Left ventricle myocardium superior (tissue), 1 donor: ENCODE measurements around the gene ZNF709. TPM values are rescaled to one million over a fixed set of nuclear protein-coding genes. Genes with fewer than 3 reads are reported as not detected.
"Not testable (repeated sequence)": the region's sequence is repeated elsewhere in the genome, so short reads cannot be mapped to it uniquely, and the experiment has no call there.

Source experiments
- ATAC-seq: fragments of 200-7000 bp; cut with Tn5 transposase; one replicate; pipeline ENCODE4 v1.9.1; 2020; ENCODE audit warnings: mild to moderate bottlenecking, moderate library complexity
- DNase-seq: peaks from one replicate; pipeline ENCODE4 v3.0.0-alpha.2; 2020
- intact Hi-C: fragments of 100-400 bp; cut with micrococcal nuclease; formaldehyde crosslinking; loops from one replicate; pipeline ENCODE4 v1.11.0; 2022
- long read RNA-seq: library from polyadenylated mRNA; unstranded; transcript quantifications from one replicate; pipeline ENCODE4 v2.0.0, GENCODE V29; 2021
- total RNA-seq: library from RNA; stranded (reverse); fragmentation: NEBNext Ultra II Directional; extraction: Animal tissue kit (Norgen Biotek cat#: 25700); gene quantifications from one replicate; pipeline ENCODE4 v1.2.1, GENCODE V29; 2021
- donor health status: DM: no; HTN: yes; CAD: no; lungs with severe emphysema.

Gene ZNF709
- total RNA-seq, result 1.6 TPM
- long read RNA-seq, full-length matches to known transcripts, result 1 of 1 reads
- long read RNA-seq, partial matches to known transcripts, result 0 of 1 reads
- long read RNA-seq, other reads (novel, unspliced or antisense), result 0 of 1 reads

GRCh38 chr19:12484371-12485051 lies at the start of gene ZNF709:
TSS of gene ZNF709 (minus strand) at chr19:12484816. CDS start at chr19:12484657, 159 bp downstream.
- ATAC-seq (peak; percentile 100), DNase-seq (peak; percentile 94)
- intact Hi-C loops, result no loop called here

GRCh38 chr19:12527034-12527836 lies 42.6 kb upstream of the ZNF709 start:
- intact Hi-C loops, result no loop called here
- DNase-seq (no peak), ATAC-seq (no peak)

- ATAC-seq (no peak), DNase-seq (no peak)
These were observed 41.9 kb upstream of the ZNF709 start for GRCh38 chr19:12526542-12526941.

DNA sequence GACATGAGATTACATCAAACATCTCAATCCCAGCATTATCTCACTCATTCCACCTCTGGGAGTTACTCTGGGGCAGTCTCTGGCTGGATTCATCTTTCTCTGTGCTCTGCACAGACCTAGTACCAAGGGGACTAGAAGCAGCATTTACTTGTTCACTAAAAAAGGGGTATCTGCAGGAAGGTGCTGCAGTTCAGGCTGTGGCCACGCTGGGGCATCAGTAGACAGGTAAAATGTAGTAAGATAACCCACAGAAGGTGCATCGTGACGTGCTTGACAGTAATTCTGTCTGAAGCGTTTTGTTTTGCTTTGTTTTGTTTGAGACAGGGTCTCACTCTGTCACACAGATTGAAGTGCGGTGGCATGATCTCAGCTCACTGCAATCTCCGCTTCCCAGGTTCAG lies 37.4 kb upstream of the ZNF709 start:
- DNase-seq (no peak), ATAC-seq (no peak)
- intact Hi-C loops, result no loop called here

More at GRCh38 chr19:12526542-12526941, 41.9 kb upstream of the ZNF709 start:
- intact Hi-C loops, result no loop called here

DNA sequence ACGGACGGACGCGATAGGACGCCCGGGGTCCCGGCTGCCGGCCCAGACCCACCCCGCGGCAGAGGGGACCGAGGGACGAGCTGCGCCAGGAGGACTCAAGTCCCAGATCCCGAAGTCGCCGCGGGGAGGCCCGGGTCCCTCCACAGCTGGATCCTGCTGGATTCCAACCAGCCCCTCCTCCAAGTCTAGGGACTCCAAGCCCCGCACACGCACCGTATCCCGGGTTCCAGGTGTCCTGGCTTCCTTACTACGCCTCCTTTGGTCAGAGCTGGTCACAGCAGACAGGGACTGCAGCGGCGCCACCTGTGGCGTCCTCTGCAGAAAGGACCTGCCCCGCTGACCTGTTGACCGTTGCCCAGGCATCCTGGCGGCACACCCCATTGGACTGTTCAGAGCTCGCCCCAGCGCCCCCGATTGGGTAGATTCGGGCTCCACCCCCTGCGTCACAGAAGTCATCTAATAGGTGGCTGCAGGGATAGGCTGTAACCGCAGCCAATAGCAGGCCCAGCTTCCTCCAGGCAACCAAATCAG lies 29.0 kb upstream of the ZNF709 start:
- peak; percentile 47 for DNase-seq
- intact Hi-C loops, result no loop called here
- peak; percentile 82 for ATAC-seq

GRCh38 chr19:12497032-12497431 lies 12.4 kb upstream of the ZNF709 start:
- ATAC-seq (no peak), DNase-seq (no peak)
- intact Hi-C loops, result no loop called here

- DNase-seq (no peak), ATAC-seq (no peak)
- intact Hi-C loops, result no loop called here
These were observed 11.9 kb upstream of the ZNF709 start for GRCh38 chr19:12496480-12496879.

DNA sequence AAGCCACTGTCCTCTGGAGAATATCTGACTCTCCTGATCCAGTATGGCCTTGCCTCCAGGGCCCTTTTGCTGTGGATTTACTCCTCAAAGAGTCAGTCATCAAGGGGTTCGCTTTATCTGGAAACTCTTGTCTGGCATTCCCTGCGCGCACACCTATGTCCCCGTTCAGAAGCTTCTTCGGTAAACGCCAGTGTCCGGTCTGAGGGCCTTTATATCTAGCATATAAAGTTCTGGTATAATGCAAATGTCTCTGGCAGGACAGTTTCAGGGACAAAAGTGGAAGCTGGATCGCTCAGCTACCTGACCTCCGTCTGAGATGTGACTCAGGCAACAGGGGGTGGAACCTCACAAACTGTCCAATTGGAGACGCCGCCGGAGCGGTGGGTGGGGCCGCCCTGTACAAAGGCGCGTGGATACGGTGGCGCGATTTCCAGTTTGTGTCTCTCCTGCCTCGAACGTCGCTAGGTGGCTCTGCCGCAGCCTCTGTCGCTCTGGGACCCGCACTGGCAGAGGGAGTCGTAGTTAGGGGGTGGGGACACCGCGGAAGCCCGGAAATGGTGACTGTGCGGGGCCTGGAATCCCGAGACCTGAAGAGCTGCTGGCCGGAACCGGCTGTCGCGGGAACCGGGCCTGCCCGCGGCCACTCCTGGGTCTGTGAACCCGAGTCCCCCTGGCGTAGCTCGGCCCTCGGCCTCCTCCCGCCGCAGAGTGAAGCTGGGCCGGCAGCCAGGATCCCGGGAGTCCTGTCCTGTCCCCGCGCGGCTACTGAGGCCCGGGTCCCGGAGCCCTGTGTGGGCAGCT lies 10.6 kb upstream of the ZNF709 start:
- ATAC-seq (peak; percentile 100), DNase-seq (peak; percentile 96)
- intact Hi-C loops, result no loop called here

GRCh38 chr19:12494260-12494860 lies 9.7 kb upstream of the ZNF709 start:
- intact Hi-C loops, result no loop called here
- no peak for ATAC-seq
- no peak for DNase-seq

DNA sequence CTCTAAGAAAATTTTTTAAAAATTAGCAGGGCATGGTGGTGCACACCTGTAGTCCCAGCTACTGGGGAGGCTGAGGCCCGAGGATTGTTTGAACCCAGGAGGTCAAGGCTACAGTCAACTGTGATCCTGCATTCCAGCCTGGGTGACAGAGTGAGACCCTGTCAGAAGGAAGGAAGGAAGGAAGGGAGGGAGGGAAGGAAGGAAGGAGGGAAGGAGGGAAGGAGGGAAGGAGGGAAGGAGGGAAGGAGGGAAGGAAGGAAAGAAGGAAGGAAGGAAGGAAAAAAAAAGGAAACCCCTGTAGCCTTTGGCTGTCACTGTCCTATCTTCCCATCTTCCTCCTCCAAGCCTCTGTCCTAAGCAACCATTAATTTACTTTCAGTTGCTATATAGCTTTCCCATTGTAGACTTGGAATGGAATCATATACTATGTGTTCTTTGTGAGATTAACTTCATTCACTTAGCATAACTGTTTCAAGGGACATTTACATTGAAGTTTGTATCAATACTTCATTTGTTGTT lies 1.7 kb upstream of the ZNF709 start:
- DNase-seq, ATAC-seq, intact Hi-C loops: not testable (repeated sequence)

DNA sequence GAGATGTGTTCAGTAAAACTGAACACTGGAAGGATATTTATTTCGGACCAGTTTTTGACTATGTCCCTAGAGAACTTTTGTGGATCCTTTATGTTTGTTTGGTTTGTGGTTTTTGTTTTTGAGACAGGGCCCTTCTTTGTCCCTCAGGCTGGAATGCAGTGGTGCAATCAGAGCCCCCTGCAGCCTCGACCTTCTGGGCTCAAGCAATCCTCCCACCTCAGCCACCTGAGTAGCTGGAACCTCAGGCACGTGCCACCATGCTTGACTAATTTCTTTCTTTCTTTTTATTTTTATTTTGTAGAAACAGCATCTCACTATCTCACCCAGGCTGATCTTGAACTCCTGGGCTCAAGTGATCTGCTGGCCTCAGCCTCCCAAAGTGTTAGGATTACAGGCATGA lies 955 bp upstream of the ZNF709 start:
- intact Hi-C loops, result no loop called here
- DNase-seq (no peak), ATAC-seq (no peak)

DNA sequence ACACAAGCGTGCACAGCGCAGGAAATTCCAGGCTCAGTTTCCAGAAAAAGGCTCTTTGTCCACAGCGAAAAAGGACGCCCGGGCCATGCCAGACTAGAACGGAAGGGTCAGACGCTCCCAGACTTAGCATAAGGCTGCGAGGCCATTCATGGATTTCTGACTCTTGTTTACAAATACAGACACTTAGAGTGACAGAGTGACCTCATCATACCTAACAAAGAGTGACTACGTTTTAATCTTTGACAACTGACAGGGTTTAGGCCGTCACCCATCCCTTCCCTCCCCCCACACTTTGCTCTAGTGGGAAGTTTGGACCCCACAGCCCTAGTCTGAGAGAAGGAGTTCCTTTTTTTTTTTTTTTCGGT lies 418 bp upstream of the ZNF709 start:
- DNase-seq, result no peak
- peak; percentile 61 for ATAC-seq
- intact Hi-C loops, result no loop called here

- DNase-seq (no peak), ATAC-seq (no peak)
- intact Hi-C loops, result no loop called here
These were observed 625 bp downstream of the ZNF709 start for GRCh38 chr19:12484011-12484370.

GRCh38 chr19:12482509-12482886 lies 2.1 kb downstream of the ZNF709 start:
- ATAC-seq, result no peak
- no peak for DNase-seq
- intact Hi-C loops, result no loop called here

- ATAC-seq (no peak), DNase-seq (no peak)
- intact Hi-C loops, result no loop called here
These were observed 2.7 kb downstream of the ZNF709 start for GRCh38 chr19:12481781-12482508.

- DNase-seq (no peak), ATAC-seq (peak; percentile 63)
- intact Hi-C loops, result no loop called here
These were observed 6.2 kb downstream of the ZNF709 start for GRCh38 chr19:12478234-12478941.

- intact Hi-C loops, DNase-seq, ATAC-seq: not testable (repeated sequence)
These were observed 17.0 kb downstream of the ZNF709 start for GRCh38 chr19:12467651-12468050.

DNA sequence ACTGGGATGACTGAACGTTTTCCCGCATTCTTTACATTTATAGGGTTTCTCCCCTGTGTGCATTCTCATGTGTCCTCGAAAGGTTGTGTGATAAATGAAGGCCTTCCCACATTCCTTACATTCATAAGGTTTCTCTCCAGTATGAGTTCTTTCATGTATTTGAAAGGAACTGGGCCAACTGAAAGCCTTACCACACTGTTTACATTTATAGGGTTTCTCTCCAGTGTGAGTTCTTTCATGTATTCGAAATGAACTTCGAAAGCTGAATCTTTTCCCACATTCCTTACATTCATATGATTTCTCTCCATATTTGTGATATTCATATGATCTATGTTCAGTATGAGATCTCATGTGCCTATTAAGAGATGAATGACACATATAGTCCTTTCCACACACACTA lies 19.4 kb downstream of the ZNF709 start:
- ATAC-seq, result no peak
- DNase-seq, result no peak
- intact Hi-C loops, result no loop called here
